Activated CD4-positive, CD25-positive, alpha-beta regulatory T cell treated with anti-CD3 and anti-CD28 coated beads, Interleukin-2, amount 50 U/mL, for 24 hours (primary cell): ENCODE results near the gene COP1.
"Not testable (repeated sequence)": the region's sequence is repeated elsewhere in the genome, so short reads cannot be mapped to it uniquely, and the experiment has no call there.

ENCODE experiments used
- ATAC-seq, 2 donors: fragments of 150-1000 bp; cut with Tn5 transposase; one replicate each; pipeline ENCODE4 v1.10.0; 2021; ENCODE audit warnings: mild to moderate bottlenecking in 1 of 2, moderate library complexity in 1 of 2

The COP1 gene

GRCh38 chr1:176032040-176032645 lies 174.9 kb downstream of the COP1 start:
- ATAC-seq, result no peak

GRCh38 chr1:176029609-176030008 lies 177.5 kb downstream of the COP1 start:
- no peak for ATAC-seq

GRCh38 chr1:176029155-176029554 lies 177.9 kb downstream of the COP1 start:
- no peak for ATAC-seq

- peak; percentile 88 for ATAC-seq
Observed at GRCh38 chr1:176027934-176028333, 179.2 kb downstream of the COP1 start.

DNA sequence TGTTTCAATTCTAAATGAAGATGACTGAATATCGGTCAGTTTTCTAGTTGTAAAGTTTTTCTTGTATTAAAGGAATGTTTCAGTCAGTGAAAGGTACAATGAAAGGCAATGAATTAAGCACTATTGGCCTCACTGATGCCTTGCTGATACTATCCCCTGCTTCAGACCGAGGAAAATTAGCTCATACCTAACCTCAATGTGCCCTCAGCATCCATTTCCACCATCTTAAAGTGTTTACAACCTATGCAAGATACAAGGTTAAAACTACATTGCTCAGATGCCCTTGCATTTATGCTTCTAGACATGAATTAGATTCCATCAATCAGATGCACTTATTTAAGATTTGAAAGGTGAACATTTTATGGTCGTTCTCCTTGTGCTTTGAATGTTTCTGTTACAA lies 184.5 kb downstream of the COP1 start:
- no peak for ATAC-seq

DNA sequence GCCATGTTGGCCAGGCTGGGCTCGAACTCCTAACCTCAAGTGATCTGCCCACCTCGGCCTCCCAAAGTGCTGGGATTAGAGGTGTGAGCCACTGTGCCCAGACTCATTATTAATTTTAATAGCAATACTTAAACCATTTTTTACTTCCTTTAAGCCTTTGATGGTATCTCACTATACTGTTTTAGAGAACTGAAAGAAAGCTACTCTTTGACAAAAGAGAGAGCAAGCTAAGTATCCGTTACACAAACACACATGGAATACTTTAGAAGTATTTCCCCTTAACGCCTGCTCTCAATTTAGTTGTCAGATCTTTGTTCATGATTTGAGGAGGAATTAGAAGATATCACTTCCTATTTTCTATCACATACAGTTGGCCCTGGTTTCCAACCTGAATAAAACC lies 189.4 kb downstream of the COP1 start:
- ATAC-seq, result no peak

DNA sequence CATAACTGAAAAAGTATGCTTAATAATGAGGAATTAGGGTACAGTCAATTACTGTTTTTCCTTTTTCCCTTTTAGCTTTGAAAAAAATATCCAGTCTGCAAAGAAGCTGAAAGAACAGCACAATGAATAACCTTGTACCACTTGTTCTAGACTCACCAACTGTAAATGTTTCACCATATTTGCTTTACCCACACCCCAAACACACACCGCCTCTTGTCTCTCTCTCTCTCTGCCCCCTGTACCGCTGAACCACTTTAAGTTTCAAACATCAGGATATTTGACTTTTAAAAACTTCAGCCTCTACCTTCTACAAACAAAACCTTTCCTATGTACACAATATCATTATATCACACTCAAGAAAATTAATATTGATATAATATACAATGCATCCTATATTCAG lies 197.1 kb downstream of the COP1 start:
- no peak for ATAC-seq

- ATAC-seq, result not testable (repeated sequence)
Observed at GRCh38 chr1:176007756-176008389, 199.2 kb downstream of the COP1 start.

- ATAC-seq, result not testable (repeated sequence)
Observed at GRCh38 chr1:175994660-175995059, 212.4 kb downstream of the COP1 start.

GRCh38 chr1:175992825-175993224 lies 214.3 kb downstream of the COP1 start:
- not testable (repeated sequence) for ATAC-seq

- not testable (repeated sequence) for ATAC-seq
Observed at GRCh38 chr1:175992202-175992601, 214.9 kb downstream of the COP1 start.

- ATAC-seq, result no peak
Observed at GRCh38 chr1:175984813-175985212, 222.3 kb downstream of the COP1 start.

- no peak for ATAC-seq
Observed at GRCh38 chr1:175984057-175984812, 222.9 kb downstream of the COP1 start.

DNA sequence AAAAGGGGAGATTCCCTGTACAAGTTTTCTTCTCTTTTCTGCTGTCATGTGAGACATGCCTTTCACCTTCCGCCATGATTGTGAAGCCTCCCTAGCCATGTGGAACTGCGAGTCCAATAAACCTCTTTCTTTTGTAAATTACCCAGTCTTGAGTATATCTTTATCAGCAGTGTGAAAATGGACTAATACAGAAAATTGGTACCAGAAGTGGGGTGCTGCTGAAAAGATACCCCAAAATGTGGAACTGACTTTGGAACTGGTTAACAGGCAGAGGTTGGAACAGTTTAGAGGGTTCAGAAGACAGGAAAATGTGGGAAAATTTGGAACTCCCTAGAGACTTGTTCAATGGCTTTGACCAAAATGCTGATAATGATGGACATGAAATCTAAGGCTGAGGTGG lies 223.7 kb downstream of the COP1 start:
- ATAC-seq, result not testable (repeated sequence)

DNA sequence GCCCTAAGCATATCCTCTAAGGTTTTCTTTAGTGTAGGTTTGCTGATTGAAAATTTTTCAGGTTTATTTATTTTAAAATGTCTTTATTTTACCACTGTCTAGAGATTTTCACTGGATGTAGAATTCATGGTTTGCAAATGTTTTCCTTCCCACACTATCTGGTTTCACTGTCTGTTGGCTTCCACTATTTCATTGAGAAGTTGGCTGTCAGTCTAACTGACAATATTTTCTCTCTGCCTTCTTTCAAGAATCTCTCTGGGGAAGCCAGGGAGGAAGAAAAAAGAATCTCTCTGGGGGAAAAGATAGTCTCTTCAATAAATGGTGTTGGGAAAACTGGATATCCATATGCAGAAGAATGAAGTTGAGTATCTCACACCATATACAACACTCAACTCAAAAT lies 226.0 kb downstream of the COP1 start:
- ATAC-seq, result no peak

DNA sequence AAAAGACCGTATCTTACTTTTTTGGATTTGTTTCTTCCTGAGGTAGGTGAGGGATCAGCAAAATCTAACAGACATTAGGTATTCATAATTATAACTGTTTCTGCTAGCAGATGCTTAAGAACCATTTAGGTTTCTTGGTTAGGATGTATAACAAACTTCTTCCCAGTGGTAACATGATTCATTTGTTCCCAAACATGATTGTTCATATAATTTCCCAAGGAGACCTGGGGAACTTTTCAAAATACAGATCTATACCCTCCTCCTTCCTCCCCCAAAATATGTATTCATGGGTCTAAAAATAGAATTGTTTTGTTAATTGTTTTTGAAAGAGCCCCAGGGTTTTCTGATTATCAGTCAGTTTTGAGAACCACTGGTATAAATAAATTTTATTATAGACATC lies 228.2 kb downstream of the COP1 start:
- ATAC-seq, result no peak

DNA sequence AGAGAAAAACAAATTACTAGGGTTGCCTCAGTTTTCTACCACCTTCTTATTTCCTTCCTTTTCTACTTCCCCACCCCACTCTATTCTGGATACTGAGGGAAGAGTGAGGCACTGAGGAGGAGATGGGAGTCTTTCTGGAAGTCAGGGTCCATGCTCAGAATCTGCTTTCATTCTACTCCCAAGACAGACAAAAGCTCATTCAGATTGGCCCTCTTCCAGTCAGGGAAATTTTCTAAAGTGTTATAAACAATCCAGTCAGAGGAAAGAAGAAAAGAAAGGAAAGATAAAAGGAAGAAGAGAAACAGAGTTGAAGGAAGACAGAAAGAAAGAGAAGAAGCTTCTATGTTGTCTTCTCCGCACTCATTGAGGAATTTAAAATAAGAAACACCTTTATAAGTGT lies 228.6 kb downstream of the COP1 start:
- no peak for ATAC-seq

DNA sequence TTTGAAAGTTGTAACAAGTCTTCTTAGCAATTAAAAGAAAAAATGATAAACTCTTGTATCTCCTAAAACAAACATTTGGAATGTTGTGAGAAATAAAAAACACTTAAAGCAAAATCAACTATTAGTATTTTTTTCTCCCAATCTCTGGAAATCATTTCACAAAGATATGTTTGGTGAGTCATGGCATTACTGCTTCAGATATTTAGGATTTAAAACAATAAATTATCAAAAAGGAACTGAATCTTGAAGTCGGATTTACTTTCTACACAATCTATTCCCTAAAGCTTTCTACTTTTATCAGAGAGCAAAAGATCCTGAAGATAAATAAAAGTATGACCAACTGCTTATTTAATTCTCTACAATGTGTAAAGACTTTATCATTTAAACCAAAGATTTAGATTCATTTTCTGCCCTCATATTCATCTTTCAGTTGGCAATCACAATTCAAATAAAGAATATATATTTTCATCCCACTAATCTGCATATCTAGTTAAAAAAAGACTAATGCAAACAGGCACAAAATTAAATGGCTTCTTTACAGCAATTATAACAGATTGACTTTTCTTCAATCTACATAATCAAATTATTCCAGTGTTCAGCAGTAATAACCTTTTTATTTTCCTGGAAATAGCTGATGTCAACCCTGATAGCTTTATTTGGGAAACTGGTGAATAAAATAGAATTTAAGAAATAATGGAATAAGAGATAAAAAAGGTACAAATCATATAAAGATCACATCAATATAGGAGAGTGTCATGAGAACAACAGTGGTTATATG lies 230.0 kb downstream of the COP1 start:
- ATAC-seq, result no peak

DNA sequence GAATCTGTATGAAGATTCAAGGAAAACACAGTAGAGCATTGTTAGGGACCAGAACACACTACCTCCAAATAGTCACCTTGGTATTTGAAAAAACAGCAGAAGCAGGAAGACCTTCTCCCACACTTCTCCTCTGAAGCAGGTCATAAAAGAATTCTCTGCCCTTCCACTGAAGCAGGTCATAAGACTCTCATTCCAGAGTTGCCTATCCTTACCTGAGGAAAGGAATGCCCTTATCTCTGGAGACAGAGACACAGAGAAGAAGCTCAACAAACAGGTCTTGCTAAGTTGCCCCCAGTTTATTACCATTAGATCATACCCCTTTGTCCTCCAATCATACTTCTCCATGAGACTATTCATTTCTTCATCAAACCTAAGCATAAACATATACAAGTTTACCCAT lies 237.9 kb downstream of the COP1 start:
- no peak for ATAC-seq

GRCh38 chr1:175968486-175969172 lies 238.5 kb downstream of the COP1 start:
- peak in 1 of 2 donors; percentile 38 for ATAC-seq

DNA sequence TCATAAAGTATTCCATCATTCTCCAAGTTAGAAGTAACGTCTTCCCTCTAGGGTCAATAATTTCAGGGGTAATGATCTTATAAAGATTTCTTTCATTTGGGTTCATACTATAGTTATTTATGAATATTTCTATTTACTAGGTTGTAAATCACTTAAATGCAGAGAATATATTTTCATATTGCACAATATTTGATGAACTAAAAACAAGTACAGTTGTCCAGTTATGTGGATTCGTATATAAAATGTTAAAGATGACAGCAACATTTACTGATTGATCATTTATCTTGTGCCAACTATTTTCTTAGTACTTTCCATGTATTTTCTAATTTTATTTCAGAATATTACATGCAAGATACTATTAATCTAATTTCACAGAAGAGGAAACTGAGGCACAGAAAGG lies 243.3 kb downstream of the COP1 start:
- no peak for ATAC-seq

GRCh38 chr1:175960169-175960568 lies 246.9 kb downstream of the COP1 start:
- no peak for ATAC-seq

DNA sequence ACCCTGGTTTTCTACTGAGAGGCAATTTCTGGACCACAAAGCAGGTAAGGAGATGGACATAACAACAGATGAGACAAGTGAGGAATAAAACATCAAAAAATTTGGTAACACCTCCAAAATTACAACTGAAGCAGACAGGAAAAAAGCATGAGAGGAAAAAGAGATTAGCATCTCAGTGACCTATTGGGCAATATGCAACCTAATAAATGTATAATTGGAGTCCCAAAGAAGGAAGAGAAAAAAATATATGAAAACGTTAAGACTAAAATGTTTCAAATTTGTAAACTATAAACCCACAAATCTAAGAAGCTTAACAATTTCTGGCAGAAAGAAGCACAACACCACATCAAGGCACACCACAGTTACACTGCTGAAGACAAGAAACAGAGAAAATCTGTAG lies 255.5 kb downstream of the COP1 start:
- no peak for ATAC-seq
